DOHH2 (cell line): ENCODE measurements around the gene FAF2.

Experiments used
- CTCF ChIP-seq: fragments of 200-600 bp; sonication (generic); IDR thresholded peaks from one replicate; pipeline ENCODE4 v1.5.1; 2014; ENCODE audit warnings: antibody characterized with exemption, mild to moderate bottlenecking, low read depth, low read length; ENCODE audit not compliant: poor library complexity, severe bottlenecking
- EZH2phosphoT487 ChIP-seq: fragments of 200-600 bp; sonication (generic); IDR thresholded peaks from 2 replicates; pipeline ENCODE4 v1.6.1; 2017; ENCODE audit warnings: borderline replicate concordance, mild to moderate bottlenecking, antibody characterized with exemption, low read length, moderate library complexity, mixed read lengths

- no peak for TF ChIP-seq CTCF
- no peak for TF ChIP-seq EZH2phosphoT487
Observed at GRCh38 chr5:176528761-176529115, 80.6 kb downstream of the FAF2 start.
